KMS-11 (cell line): ENCODE results near the gene GRIP2.

Experiments used
- H2AFZ ChIP-seq: fragments of 200-600 bp; sonication (generic); 2 replicates; pipeline ENCODE4 v1.6.1; 2016; ENCODE audit warnings: antibody characterized with exemption, mixed run types, low read depth
- H3K27ac ChIP-seq: fragments of 200-600 bp; sonication (generic); 2 replicates; pipeline ENCODE4 v1.6.1; 2016; ENCODE audit warnings: mild to moderate bottlenecking, mixed run types
- H3K27me3 ChIP-seq: fragments of 200-600 bp; sonication (generic); 2 replicates; pipeline ENCODE4 v1.6.1; 2017; ENCODE audit warnings: mild to moderate bottlenecking, low read depth, mixed run types, moderate library complexity; ENCODE audit not compliant: insufficient read depth
- H3K36me3 ChIP-seq: fragments of 200-600 bp; sonication (generic); 2 replicates; pipeline ENCODE4 v1.6.1; 2017; ENCODE audit warnings: mild to moderate bottlenecking, mixed run types; ENCODE audit not compliant: insufficient read depth
- H3K4me1 ChIP-seq: fragments of 200-600 bp; sonication (generic); 2 replicates; pipeline ENCODE4 v1.6.1; 2016; ENCODE audit warnings: mild to moderate bottlenecking, low read depth, mixed run types; ENCODE audit not compliant: poor library complexity, severe bottlenecking
- H3K4me2 ChIP-seq: fragments of 200-600 bp; sonication (generic); 2 replicates; pipeline ENCODE4 v1.7.0; 2016; ENCODE audit warnings: mild to moderate bottlenecking, mixed run types
- H3K4me3 ChIP-seq: fragments of 200-600 bp; sonication (generic); IDR thresholded peaks from 2 replicates; pipeline ENCODE4 v1.6.1; 2017; ENCODE audit warnings: low read depth, low read length, mixed read lengths; ENCODE audit not compliant: insufficient read depth
- H3K79me2 ChIP-seq: fragments of 200-600 bp; sonication (generic); 2 replicates; pipeline ENCODE4 v1.6.1; 2016; ENCODE audit warnings: low read depth, mixed run types; ENCODE audit not compliant: insufficient read depth
- H3K9ac ChIP-seq: fragments of 200-600 bp; sonication (generic); 2 replicates; pipeline ENCODE4 v1.6.1; 2016; ENCODE audit warnings: mild to moderate bottlenecking, mixed run types
- H4K20me1 ChIP-seq: fragments of 200-600 bp; sonication (generic); 2 replicates; pipeline ENCODE4 v1.6.1; 2016; ENCODE audit warnings: mild to moderate bottlenecking, mixed run types; ENCODE audit not compliant: insufficient read depth
- CTCF ChIP-seq: fragments of 200-600 bp; sonication (generic); conservative IDR thresholded peaks from 2 replicates; pipeline ENCODE4 v1.6.1; 2017; ENCODE audit warnings: low read depth, mild to moderate bottlenecking, antibody characterized with exemption, low read length, moderate library complexity, mixed read lengths

GRIP2 gene

GRCh38 chr3:14508966-14509795 lies 31.0 kb downstream of the GRIP2 start:
- H4K20me1 ChIP-seq = no peaks in the 10 kb centered on the region
- no peak overlapping the region for H3K4me2 ChIP-seq
- H3K4me1 ChIP-seq = no peaks in the 10 kb centered on the region
- no peak overlapping the region for H3K4me3 ChIP-seq
- H3K9ac ChIP-seq = no peak overlapping the region
- no peak overlapping the region for H2AFZ ChIP-seq
- TF ChIP-seq CTCF = peak; percentile 63
- H3K79me2 ChIP-seq = no peaks in the 10 kb centered on the region
- H3K27ac ChIP-seq = no peak overlapping the region
- H3K27me3 ChIP-seq = no peaks in the 10 kb centered on the region
- no peaks in the 10 kb centered on the region for H3K36me3 ChIP-seq

- no peak overlapping the region for H3K9ac ChIP-seq
- no peak overlapping the region for H3K27ac ChIP-seq
- no peaks in the 10 kb centered on the region for H3K79me2 ChIP-seq
- H2AFZ ChIP-seq = no peak overlapping the region
- H3K36me3 ChIP-seq = no peaks in the 10 kb centered on the region
- no peaks in the 10 kb centered on the region for H4K20me1 ChIP-seq
- no peaks in the 10 kb centered on the region for H3K4me1 ChIP-seq
- no peak overlapping the region for H3K4me2 ChIP-seq
- H3K27me3 ChIP-seq = no peaks in the 10 kb centered on the region
- H3K4me3 ChIP-seq = no peak overlapping the region
- TF ChIP-seq CTCF = no peak
Measured at GRCh38 chr3:14508505-14508819, 31.7 kb downstream of the GRIP2 start.

GRCh38 chr3:14507757-14508504 lies 32.2 kb downstream of the GRIP2 start:
- TF ChIP-seq CTCF = no peak
- Histone ChIP-seq H3K4me2 (no peak overlapping the region), H3K4me1 (no peaks in the 10 kb centered on the region), H2AFZ (no peak overlapping the region), H4K20me1 (no peaks in the 10 kb centered on the region), H3K36me3 (no peaks in the 10 kb centered on the region), H3K27me3 (no peaks in the 10 kb centered on the region), H3K27ac (no peak overlapping the region), H3K9ac (no peak overlapping the region), H3K4me3 (no peak overlapping the region), H3K79me2 (no peaks in the 10 kb centered on the region)

GRCh38 chr3:14507305-14507741 lies 32.8 kb downstream of the GRIP2 start:
- TF ChIP-seq CTCF = no peak
- no peak overlapping the region for H3K4me2 ChIP-seq
- no peak overlapping the region for H2AFZ ChIP-seq
- no peaks in the 10 kb centered on the region for H3K4me1 ChIP-seq
- H3K27me3 ChIP-seq = no peaks in the 10 kb centered on the region
- no peak overlapping the region for H3K9ac ChIP-seq
- H4K20me1 ChIP-seq = no peaks in the 10 kb centered on the region
- no peaks in the 10 kb centered on the region for H3K36me3 ChIP-seq
- H3K79me2 ChIP-seq = no peaks in the 10 kb centered on the region
- no peak overlapping the region for H3K27ac ChIP-seq
- H3K4me3 ChIP-seq = no peak overlapping the region
